Cortex of kidney (tissue), 1 donor: ENCODE measurements around the gene CRYGB.

Source experiments
- DNase-seq: peaks from one replicate; lab custom pipeline; 2025; lab: John Stamatoyannopoulos, UW

Gene CRYGB, protein sequence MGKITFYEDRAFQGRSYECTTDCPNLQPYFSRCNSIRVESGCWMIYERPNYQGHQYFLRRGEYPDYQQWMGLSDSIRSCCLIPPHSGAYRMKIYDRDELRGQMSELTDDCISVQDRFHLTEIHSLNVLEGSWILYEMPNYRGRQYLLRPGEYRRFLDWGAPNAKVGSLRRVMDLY

DNA sequence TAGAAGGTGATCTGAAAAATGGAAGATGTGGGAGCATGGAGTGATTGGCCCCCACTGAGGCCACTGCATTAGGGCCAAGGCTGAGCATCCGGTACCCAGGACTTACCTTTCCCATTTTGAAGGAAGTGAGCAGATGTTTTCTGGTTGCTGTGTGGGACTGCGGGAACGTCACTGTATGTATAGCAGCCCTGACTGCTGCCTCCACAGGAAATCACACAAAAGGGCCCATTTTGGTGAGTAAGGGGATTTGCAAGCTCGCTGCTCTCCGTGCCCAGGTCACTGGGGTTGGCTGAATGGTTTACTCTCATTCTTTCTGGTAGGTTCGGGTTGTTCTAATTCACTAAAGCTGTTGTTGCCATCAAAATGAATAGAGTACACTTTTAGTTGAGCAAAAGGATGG lies at the start of gene CRYGB:
Gene CRYGB (minus strand): TSS at position 153 of the 400 bp plus-strand sequence. CDS start 38 bp downstream, at position 115.
- DNase-seq = no peak

DNA sequence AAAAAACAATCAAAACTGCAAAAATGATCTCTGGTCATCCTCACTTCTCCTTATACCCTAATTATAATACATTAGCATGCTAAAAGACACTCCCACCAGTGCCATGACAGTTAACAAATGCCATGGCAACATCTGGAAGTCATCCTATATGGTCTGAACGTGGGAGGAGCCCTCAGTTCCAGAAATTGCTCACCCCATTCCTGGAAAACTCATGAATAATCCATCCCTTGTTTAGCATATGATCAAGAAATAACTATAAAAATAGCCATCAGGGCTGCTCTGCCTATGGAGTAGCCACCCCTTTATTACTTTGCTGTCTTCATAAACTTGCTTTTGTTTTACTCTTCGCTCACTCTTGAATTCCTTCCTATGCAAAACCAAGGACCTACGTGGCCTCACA lies 49.6 kb upstream of the CRYGB start:
- DNase-seq = no peak

DNA sequence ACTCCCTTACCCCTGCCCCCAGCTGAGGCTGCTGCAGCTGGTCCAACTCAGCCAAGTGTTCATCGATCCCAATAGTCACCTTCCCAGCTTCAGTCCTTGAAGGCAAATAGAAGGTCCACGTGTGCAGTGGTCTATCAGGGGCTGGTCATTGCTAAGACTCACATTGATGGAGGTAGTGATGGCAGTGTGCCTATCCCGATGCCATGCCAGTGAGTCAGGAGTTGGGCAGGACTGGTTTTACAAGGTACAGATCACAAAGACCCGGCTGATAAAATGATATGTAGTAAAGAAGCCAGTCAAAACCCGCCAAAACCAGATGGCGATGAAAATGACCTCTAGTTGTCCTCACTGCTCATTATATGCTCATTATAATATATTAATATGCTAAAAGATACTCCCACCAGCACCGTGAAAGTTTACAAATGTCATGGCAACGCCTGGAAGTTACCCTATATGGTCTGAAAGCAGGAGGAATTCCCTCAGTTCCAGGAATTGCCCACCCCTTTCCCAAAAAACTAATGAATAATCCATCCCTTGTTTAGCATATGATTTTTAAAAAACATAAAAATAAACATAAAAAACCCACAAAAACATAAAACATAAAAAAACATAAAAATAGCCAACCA lies 46.8 kb upstream of the CRYGB start:
- no peak for DNase-seq

DNA sequence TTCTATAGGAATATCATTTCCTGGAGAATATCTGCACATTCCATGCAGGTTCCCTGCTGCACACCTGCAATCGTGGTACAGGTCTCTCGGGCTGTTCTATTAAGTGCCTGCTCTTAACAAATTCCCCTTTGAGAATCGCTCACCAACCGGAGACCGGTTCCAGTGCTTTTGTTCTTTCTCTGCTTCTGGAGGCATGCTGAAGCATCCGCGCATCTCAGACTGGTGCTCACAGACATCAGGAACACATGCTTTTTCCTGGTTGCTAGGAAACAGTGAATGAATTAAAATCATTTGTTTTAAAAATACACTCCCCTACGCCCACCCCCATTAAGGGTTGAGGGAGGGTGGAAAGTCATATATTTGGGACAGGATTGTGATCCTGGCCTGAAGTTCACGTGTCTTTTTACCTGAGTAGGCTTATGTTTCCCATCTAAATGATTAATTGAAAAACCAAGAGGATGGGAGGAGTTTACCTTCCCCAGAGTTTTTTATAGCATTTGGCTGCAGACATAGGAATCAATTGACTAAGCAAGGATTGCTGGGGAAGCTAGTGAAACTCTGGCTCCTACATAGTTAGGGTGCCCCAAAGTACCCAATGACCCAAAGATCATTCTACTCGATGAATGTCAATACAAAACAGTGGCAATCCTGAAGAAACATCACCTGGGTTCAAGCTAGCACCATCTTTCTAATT lies 44.0 kb upstream of the CRYGB start, which contains the start of gene C2orf80:
Gene C2orf80 (minus strand): TSS at position 221 of the 694 bp plus-strand sequence. CDS start 3,044 bp downstream, outside the sequence.
- no peak for DNase-seq

DNA sequence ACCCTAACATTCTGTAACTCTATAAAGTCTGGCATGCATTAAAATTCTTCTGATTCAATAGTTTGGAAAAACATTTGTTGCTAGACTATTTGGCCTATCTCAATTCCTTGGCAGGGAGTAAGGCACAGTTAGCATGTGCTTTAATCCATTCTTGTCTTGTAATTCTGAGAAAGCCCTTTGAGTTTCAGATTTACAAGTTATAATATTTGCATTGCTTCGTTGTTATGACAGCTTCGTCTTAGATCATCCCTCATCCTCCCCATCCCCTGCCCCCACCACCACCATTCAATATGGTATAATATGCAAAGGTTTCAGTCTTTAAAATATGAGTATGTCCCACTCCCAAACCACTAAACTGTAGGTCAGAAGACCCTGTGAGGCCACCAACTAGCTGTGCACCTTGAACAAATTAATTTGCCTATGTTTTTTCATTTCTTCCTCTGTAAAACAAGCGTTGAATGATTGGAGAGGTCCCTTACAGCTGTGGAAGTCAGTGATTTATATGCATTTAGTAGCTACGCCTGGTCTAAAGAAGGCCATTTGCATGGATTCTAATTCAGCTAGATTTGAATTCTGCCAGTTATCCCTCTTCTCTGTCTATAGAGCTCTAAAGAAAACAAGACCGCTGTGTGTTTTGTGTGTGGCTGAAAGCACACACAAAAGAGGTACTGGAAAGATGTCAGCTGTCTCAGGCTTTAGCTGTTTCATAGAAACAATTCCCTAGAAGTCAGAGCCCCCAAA lies 43.3 kb upstream of the CRYGB start:
- DNase-seq = no peak

DNA sequence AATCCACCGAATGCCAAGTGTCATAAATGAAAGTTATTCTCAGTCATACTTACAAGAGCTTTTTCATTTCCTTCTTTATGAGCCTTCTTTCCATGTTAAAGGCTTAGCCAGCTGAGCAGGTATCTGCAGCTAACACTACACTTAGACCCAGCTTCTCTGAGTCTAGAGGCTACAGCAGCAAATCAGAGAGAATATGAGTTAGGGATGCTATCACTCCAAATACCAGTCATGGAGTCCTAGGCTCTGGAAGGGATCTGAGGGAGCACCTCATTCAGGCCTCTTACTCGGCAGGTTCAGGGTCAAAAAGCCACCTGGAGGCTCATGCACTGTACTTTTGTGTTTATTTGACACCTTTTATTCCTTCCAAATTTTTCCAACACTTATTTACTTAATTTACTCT lies 40.9 kb upstream of the CRYGB start:
- no peak for DNase-seq

DNA sequence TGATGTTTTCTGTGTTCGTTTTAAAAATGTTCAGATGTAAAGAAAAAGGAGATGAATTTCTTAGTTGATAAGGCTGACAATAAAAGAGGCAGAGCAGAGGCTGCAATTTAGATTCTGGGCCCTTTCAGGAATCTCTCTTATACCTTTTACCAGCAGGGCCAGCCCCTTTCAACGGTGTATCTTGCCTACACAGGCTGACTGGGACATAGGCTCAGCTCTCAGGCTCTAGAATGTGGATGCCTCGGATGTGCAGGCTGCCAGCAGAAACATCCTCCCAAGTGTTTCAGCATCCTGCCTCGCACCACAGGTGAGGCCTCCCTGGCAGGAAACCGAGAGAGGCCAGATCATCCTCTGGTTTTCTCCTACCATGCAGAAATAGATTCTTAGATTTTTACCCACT lies 40.5 kb upstream of the CRYGB start:
- DNase-seq = no peak

DNA sequence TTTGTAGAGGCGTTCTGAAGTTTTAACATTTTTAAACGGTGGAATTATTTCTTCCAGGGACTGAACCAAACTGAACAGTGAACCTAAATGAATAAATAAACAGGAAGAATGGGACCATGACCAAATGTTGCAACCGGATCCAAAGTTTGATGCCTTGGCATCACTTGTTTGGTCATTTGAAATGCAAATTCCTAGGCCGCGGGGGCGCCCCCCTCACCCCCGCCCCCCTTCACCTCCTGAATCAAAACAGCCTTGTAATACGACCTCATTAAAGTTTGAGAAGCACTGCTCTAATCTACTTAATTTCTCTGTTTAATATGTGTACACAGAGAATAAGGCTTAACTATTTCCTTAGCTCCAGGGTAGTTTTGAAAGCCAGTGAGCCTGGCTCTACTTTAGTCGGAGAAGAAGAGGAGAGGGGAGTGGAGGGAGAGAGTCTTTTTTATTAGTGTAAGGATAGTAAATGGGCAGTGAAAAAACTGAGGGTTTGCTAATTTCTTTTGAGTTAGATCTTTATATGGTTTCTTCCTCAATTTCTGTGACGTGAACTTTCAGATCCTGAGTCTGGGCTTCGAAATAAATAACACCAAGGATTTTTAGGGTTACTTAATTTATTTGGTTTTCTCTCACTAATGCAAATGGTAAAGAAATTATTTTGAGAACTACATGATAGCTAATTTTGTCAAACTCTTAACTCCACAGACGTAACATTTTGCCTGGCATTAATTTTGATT lies 38.2 kb upstream of the CRYGB start:
- DNase-seq = no peak

DNA sequence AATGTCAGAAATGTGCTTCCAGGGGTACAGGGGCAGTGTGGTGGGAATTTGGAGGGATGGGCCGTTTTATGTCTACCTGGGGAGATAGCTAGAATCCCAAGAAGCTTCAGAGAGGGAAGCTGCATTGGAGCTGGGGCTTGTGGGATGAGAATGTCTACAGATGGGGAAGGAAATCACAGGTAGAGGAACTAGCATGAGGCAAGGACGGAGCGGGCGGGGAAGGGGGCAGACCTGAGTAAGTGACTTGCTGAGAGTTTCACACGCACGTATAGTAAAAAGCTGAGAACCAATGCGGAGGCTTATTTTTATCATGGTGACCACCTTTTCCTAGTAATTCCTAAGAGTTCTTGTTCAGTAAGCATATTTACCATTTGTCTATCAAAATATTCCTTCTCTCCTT lies 37.6 kb upstream of the CRYGB start:
- no peak for DNase-seq

DNA sequence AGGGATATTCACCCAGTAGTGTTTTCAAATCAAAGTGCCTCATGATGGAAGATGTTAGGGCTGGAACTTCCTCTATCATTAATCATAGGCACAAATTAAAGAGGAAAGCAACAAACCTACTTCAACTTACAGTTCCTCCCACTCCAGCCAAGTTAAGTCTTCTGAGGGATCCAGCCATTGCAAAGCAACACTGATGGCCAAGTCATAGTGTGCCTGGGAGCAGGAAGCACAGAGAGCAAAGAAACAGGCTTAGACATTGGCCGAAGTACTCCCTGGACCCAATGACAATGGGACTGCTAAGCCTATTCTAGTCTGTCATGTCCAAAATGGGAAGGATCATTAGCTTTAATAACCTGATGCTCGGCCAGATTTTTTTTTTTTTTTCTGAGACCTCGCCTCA lies 36.9 kb upstream of the CRYGB start:
- DNase-seq = no peak

DNA sequence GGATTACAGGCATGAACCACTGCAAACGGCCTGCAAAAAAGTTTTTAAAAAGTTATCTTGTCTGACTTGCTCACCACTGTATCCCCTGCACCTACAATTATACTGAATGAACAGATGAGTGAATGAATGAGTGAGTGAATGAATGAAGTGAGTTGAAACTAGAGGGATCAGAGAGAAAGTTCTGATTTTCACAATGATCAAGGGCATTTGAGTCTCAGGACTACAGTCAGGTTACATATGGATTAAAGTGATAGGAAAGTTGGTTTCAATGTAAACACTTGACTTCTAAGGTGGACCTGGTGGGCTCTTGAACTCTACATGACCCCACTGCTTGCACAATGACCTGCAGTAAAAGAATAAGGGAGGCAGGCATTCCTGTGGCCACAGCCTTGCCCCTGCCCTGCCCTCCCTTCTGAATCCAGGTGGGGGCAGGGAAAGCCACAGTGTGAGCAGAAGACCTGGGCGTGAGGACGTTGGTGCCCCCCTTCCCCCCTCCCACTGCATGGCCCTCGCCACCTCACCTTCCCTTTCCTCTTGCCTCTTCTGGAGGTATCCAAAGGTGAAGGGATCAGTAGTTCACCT lies 33.2 kb upstream of the CRYGB start:
- DNase-seq = no peak

DNA sequence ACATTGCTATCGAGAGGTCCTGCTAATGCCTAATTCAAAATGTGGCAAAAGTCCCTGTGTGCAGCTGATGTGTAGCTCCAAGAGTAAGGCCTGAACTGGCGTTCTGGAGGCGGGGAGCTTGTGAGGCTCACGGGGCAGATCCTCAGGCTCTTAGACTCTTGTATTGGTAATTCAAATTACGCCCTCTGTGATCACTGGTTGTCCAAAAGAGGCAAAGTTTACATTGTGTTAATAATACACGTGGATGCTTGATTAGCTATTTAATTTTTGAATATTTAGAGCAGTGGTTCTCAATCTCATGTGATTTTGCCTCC lies 29.8 kb upstream of the CRYGB start:
- DNase-seq = no peak

DNA sequence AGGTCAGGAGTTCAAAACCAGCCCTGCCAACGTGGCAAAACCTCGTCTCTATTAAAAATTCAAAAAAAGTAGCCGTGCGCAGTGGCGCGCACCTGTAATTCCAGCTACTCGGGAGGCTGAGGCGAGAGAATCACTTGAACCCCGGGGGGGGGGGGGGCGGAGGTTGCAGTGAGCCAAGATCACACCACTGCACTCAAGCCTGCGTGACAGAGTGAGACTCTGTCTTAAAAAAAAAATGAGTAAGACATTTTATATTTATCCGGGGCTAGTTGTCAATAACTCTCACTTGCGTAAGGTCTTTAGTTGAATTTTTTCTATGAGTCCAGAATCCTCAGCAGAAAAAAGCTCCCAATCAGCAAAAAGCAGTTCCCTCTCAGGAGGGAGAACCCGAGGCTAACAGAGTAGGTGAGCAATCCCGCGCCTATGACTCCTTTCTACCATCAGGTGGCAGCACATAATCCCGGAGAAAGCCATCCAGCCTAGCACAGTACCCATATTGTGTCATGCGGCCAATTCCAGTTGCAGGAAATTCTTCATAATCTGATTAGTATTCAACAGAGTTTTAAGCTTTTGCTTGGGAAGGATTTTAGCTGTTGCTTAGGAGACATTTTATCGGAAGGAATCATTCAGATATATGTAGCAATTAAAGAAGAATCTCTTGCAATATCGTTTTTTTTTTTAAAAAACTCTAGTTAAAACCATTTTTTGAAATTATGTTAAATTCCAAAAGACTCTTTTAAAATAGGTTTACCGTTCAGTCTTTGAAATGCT lies 29.3 kb upstream of the CRYGB start:
- DNase-seq = no peak

DNA sequence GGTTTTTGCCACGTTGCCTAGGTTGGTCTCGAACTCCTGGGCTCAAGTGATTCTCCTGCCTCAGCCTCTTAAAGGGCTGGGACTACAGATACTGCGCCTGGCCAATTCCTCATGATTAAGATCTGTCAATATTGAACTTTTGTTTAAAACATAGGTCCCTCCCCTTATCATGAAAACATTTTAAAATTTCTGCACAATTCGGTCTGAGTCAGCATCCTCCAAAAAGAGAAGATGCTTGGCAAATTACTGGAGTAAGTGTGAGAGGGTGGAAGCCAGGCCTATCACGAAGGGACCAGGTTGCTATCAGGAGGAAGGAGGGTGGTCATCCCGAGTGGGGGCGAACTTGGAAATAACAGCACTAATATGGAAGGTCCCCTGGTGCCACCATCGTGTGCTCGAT lies 28.2 kb upstream of the CRYGB start:
- DNase-seq = no peak

DNA sequence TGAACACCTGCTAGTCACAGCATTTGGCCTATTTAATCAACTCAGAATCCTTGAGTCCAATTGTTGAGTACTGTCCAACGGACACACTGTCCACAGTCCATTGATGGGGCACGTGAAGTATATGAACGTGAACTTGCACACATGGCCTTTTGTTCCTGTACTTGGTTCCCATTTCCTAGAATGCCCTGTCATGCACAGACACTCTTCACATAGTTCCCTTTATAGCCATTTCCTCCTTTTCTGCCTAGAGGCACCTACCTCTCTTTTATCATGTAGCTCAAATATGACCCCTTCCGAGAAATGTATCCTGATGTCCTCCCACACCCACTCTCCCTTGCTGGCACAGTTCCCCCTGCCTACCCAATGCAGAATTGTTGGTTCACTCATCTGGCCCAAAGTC lies 26.2 kb upstream of the CRYGB start:
- DNase-seq = no peak

DNA sequence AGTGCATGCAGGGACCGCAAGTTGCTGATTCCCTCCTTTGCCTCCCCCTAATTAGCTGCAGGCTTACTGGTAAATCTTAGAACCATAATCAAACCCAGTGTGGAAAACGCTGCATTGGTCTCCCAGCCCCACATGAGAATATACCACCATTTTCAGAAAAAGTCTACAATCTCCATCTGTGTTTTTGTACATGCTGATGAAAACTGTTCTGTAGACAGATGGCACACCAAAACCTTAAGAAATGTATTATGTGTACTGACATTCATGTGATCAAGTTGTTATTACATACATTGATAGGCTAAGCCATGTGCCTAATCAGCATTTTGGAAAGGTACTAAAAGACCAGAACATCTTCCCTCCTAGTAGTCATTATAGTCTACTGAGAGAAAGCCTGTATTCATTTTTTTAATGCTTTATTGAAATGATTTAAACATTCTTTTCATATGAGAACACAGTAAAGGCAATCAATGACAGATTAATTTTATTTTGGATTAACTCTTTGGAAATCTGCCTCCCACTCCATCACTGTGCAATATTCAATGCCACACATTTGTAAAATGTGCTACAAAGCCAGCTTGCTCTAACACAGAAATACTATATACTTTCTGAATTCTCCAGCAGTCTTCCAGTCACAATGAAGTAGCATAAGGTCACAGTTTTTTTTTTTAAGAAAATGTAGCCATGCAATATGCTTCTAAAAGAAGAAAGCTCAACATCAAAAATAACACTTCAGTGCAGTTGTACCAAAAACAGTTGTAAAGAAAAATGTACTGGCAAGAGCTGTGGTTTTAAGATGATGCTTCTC lies 19.2 kb upstream of the CRYGB start:
- DNase-seq = no peak

DNA sequence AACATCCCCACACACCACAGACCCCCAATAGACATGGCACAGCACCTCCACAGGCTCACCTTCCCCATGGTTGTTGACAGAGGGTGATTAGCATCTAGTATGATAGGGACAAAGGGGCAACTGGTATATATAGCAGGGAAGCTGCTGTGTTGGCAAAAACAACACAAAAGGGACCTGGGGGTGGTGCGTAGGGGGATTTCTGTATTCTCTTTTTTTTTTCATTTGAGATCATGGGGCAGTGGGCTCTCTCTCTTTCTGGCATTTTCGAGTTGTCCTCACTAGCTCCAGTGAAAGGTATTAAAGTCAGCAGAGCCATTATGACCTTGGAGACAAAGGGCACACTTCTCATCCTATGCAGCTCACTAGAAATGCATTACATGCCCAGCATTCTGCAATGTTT lies 17.5 kb upstream of the CRYGB start, which contains the start of gene CRYGA:
Gene CRYGA (minus strand): TSS at position 101 of the 400 bp plus-strand sequence. CDS start 33 bp downstream, at position 68.
- DNase-seq = no peak

DNA sequence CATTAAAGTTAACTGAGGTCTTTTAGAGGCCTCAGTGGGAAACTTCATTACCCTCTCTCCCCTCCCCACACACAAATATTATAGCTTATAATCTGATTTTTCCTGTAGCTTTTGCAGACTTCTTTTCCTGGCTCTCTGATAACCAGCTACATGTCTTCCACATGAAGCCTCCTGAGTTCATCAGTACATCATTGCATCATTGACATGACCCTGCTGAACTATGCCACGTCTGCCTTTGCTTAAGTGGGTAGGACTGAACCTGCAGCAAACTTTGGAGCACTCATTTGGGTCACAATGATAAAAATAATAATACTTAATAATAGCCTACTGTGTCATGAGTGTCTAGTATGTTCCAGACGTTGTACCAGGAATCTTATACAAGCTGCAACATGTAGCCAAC lies 10.5 kb upstream of the CRYGB start:
- no peak for DNase-seq

DNA sequence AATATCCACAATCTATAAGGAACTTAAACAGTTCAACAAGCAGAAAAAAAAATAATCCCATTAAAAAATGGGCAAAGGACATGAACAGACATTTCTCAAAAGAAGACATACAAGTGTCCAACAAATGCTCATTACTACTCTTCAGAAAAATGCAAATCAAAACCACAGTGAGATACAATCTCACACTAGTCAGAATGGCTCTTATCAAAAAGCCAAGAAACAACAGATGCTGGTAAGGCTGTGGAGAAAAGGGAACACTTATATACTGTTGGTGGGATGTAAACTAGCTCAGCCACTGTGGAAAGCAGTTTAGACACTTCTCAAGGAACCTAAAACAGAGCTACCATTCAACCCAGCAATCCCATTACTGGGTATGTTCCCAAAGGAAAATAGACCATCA lies 7.2 kb upstream of the CRYGB start:
- DNase-seq = no peak

DNA sequence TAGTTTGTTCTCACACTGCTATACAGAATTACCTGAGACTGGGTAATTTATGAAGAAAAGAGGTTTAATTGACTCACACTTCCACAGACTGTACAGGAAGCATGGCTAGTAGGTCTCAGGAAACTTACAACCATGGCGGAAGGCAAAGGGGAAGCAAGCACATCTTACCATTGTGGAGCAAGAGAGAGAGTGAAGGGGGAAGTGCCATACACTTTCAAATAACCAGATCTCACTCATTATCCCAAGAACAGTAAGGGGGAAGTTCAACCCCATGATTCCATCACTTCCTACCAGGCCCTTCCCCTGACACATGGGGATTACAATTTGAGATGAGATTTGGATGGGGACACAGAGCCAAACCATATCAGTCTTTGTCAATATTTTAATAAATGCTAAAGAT lies 5.0 kb upstream of the CRYGB start:
- DNase-seq = no peak
